Liver (tissue), 9 donors: ENCODE measurements around the gene GPR31. TPM values are rescaled to one million over a fixed set of nuclear protein-coding genes. Genes with fewer than 3 reads are reported as not detected.

ENCODE experiments used
- DNase-seq: peaks from one replicate; pipeline ENCODE4 v3.0.0-alpha.2; 2017; ENCODE audit warnings: low spot score
- H3K27ac ChIP-seq, 2 donors: one replicate each; pipeline ENCODE4 v1.7.0; 2013; ENCODE audit warnings: inconsistent platforms in 2 of 2, low read length in 2 of 2, control low read depth in 1 of 2, low read depth in 1 of 2, mild to moderate bottlenecking in 1 of 2
- H3K27me3 ChIP-seq, 4 donors: one replicate each; pipeline versions ENCODE4 v1.6.1 to v1.7.0; 2013; ENCODE audit warnings: low read length in 3 of 4, inconsistent platforms in 1 of 4, mild to moderate bottlenecking in 1 of 4, moderate library complexity in 1 of 4; ENCODE audit not compliant: control insufficient read depth in 4 of 4, insufficient read depth in 4 of 4
- H3K36me3 ChIP-seq, 4 donors: one replicate each; pipeline versions ENCODE4 v1.6.1 to v1.7.0; 2013; ENCODE audit warnings: low read length in 3 of 4, mild to moderate bottlenecking in 3 of 4, low read depth in 1 of 4, moderate library complexity in 1 of 4; ENCODE audit not compliant: control insufficient read depth in 4 of 4, insufficient read depth in 3 of 4
- H3K4me1 ChIP-seq, 4 donors: one replicate each; pipeline versions ENCODE4 v1.6.1 to v1.7.0; 2013; ENCODE audit warnings: low read length in 3 of 4, mild to moderate bottlenecking in 3 of 4, moderate library complexity in 1 of 4; ENCODE audit not compliant: control insufficient read depth in 4 of 4, insufficient read depth in 4 of 4
- H3K4me3 ChIP-seq, 3 donors: one replicate each; pipeline versions ENCODE4 v1.6.1 to v1.7.0; 2013; ENCODE audit warnings: low read length in 3 of 3, control low read depth in 1 of 3, low read depth in 1 of 3, mild to moderate bottlenecking in 1 of 3
- H3K9ac ChIP-seq, 2 donors: one replicate each; pipeline ENCODE4 v1.7.0; 2013; ENCODE audit warnings: low read length in 2 of 2, mild to moderate bottlenecking in 2 of 2, moderate library complexity in 2 of 2, control low read depth in 1 of 2, low read depth in 1 of 2
- H3K9me3 ChIP-seq, 4 donors: one replicate each; pipeline versions ENCODE4 v1.6.1 to v1.7.0; 2013; ENCODE audit warnings: low read length in 3 of 4; ENCODE audit not compliant: control insufficient read depth in 4 of 4
- EGR1 ChIP-seq, 2 donors: IDR thresholded peaks; 2 replicates each; pipeline ENCODE4 v1.6.1; 2016 to 2018; ENCODE audit warnings: antibody characterized with exemption in 2 of 2, low read depth in 2 of 2
- FOXA2 ChIP-seq: IDR thresholded peaks from 2 replicates; pipeline ENCODE4 v1.6.1; 2016; ENCODE audit warnings: antibody characterized with exemption
- GABPA ChIP-seq, 2 donors: IDR thresholded peaks in 1 of 2; conservative IDR thresholded peaks in 1 of 2; 2 replicates each; pipeline ENCODE4 v1.6.1; 2016; ENCODE audit warnings: antibody characterized with exemption in 2 of 2, mild to moderate bottlenecking in 1 of 2, moderate library complexity in 1 of 2
- HNF4A ChIP-seq, 2 donors: conservative IDR thresholded peaks; 2 replicates each; pipeline ENCODE4 v1.6.1; 2016; ENCODE audit warnings: antibody characterized with exemption in 2 of 2, mild to moderate bottlenecking in 2 of 2
- HNF4G ChIP-seq: IDR thresholded peaks from 2 replicates; pipeline ENCODE4 v1.6.1; 2016; ENCODE audit warnings: antibody characterized with exemption
- NR2F2 ChIP-seq: IDR thresholded peaks from 2 replicates; pipeline ENCODE4 v1.6.1; 2016; ENCODE audit warnings: antibody characterized with exemption
- RAD21 ChIP-seq, 2 donors: IDR thresholded peaks; 2 replicates each; pipeline ENCODE4 v1.6.1; 2016; ENCODE audit warnings: antibody characterized with exemption in 2 of 2, mild to moderate bottlenecking in 2 of 2
- RXRA ChIP-seq, 2 donors: IDR thresholded peaks; 2 replicates each; pipeline ENCODE4 v1.6.1; 2017 to 2018; ENCODE audit warnings: antibody characterized with exemption in 2 of 2, mild to moderate bottlenecking in 1 of 2
- SP1 ChIP-seq: IDR thresholded peaks from 2 replicates; pipeline ENCODE4 v1.6.1; 2018; ENCODE audit warnings: antibody characterized with exemption, mild to moderate bottlenecking
- TAF1 ChIP-seq: conservative IDR thresholded peaks from 2 replicates; pipeline ENCODE4 v1.6.1; 2016; ENCODE audit warnings: antibody characterized with exemption, mild to moderate bottlenecking
- YY1 ChIP-seq: IDR thresholded peaks from 2 replicates; pipeline ENCODE4 v1.6.1; 2016; ENCODE audit warnings: antibody characterized with exemption, mild to moderate bottlenecking
- WGBS: extraction: QIAGEN DNeasy Blood & Tissue Kit; methylation state at CpG from one replicate; pipeline ENCODE4 v1.1.7; 2013; 5-methylcytosine and 5-hydroxymethylcytosine counted together
- polyA plus RNA-seq, 2 donors: library from polyadenylated mRNA; stranded (reverse) in 1 of 2; unstranded in 1 of 2; fragments of 200-250 nt in 1 of 2; fragments of >200 nt in 1 of 2; fragmentation: Nextera tagmentation in 1 of 2; extraction: Ambion mirVana in 1 of 2; gene quantifications; one replicate each; pipeline versions ENCODE4 v1.2.1 to v1.2.3, GENCODE V29; 2013 to 2015
- total RNA-seq, 2 donors: library from RNA; depleted of rRNA; stranded (reverse); fragments of >200 nt; gene quantifications; one replicate each; pipeline ENCODE4 v1.2.3, GENCODE V29; 2014
- TF ChIP-seq, protein P1 (sequence below): IDR thresholded peaks from 2 replicates; pipeline ENCODE4 v1.6.1; 2016; ENCODE audit warnings: antibody characterized with exemption
- TF ChIP-seq, protein P2 (sequence below): IDR thresholded peaks from 2 replicates; pipeline ENCODE4 v1.6.1; 2016; ENCODE audit warnings: antibody characterized with exemption
- TF ChIP-seq, protein P3 (sequence below): fragments of 150-350 bp; IDR thresholded peaks from 2 replicates; pipeline ENCODE4 v1.5.1; 2017; ENCODE audit warnings: improper control_type of control experiment, low read depth, low read length; ENCODE audit not compliant: missing input control
- TF ChIP-seq, protein P4 (sequence below): IDR thresholded peaks from 2 replicates; pipeline ENCODE4 v1.6.1; 2016; ENCODE audit warnings: antibody characterized with exemption
- TF ChIP-seq, protein P5 (sequence below): IDR thresholded peaks from 2 replicates; pipeline ENCODE4 v1.6.1; 2016; ENCODE audit warnings: antibody characterized with exemption, mild to moderate bottlenecking
- donor health status: healthy.
- donor health status: healthy.
- donor health status: healthy.
- donor health status: healthy.
- donor health status: healthy.

GPR31 gene
- total and polyA plus RNA-seq, 4 donors, result not detected

DNA sequence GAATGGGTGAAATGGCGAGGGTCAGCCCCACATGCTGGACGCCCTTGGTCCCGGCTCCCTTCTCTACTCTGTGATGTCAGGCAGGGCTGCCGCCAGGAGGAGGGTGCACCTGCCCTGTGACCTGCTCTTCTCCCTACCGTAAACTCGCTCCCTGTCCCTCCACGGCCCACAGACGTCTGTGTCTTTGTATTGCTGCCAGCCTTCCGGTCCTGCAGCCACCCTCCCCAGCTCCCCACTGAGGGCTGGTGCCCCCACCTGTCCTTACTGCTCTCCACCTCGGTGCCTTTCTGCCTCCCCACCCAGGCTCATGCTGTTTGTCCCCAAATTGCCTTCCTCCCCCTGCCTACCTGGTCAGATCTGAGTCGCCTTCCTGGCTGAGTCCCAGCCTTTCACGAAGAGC is 38.9 kb downstream of the GPR31 start (continued):
- TF ChIP-seq, protein P1, sequence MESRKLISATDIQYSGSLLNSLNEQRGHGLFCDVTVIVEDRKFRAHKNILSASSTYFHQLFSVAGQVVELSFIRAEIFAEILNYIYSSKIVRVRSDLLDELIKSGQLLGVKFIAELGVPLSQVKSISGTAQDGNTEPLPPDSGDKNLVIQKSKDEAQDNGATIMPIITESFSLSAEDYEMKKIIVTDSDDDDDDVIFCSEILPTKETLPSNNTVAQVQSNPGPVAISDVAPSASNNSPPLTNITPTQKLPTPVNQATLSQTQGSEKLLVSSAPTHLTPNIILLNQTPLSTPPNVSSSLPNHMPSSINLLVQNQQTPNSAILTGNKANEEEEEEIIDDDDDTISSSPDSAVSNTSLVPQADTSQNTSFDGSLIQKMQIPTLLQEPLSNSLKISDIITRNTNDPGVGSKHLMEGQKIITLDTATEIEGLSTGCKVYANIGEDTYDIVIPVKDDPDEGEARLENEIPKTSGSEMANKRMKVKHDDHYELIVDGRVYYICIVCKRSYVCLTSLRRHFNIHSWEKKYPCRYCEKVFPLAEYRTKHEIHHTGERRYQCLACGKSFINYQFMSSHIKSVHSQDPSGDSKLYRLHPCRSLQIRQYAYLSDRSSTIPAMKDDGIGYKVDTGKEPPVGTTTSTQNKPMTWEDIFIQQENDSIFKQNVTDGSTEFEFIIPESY, result no peak
- TF ChIP-seq, protein P2, sequence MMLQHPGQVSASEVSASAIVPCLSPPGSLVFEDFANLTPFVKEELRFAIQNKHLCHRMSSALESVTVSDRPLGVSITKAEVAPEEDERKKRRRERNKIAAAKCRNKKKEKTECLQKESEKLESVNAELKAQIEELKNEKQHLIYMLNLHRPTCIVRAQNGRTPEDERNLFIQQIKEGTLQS, result no peak

DNA sequence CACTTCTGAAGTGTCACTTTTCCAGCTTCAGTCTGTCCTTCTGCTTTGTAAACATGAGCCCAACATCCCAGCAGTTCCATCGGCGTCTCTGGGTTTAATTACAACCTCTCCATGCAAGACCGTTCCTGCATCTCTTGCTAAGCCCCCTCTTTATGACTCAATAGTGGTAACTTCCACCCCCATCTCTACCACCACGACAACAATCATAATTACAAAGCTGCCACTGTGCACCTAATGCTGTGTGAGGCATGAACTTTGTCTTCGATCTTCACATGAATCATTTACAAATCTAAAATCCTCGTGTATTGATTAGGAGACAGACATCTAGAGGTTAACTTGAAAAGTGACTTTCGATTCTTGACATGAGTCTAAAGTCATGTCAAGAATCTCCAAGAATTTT is 39.8 kb downstream of the GPR31 start:
- no peak overlapping the region for H3K9ac ChIP-seq
- H3K36me3 ChIP-seq, result no peaks in the 10 kb centered on the region
- no peak for DNase-seq
- 80% methylated on average over 7 of the region's 7 CpGs for WGBS
- H3K27me3 ChIP-seq, result no peaks in the 10 kb centered on the region
- H3K4me3 ChIP-seq, result no peak overlapping the region
- no peaks in the 10 kb centered on the region for H3K9me3 ChIP-seq
- TF ChIP-seq, protein P3, sequence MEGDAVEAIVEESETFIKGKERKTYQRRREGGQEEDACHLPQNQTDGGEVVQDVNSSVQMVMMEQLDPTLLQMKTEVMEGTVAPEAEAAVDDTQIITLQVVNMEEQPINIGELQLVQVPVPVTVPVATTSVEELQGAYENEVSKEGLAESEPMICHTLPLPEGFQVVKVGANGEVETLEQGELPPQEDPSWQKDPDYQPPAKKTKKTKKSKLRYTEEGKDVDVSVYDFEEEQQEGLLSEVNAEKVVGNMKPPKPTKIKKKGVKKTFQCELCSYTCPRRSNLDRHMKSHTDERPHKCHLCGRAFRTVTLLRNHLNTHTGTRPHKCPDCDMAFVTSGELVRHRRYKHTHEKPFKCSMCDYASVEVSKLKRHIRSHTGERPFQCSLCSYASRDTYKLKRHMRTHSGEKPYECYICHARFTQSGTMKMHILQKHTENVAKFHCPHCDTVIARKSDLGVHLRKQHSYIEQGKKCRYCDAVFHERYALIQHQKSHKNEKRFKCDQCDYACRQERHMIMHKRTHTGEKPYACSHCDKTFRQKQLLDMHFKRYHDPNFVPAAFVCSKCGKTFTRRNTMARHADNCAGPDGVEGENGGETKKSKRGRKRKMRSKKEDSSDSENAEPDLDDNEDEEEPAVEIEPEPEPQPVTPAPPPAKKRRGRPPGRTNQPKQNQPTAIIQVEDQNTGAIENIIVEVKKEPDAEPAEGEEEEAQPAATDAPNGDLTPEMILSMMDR, result no peak
- TF ChIP-seq, protein P4, sequence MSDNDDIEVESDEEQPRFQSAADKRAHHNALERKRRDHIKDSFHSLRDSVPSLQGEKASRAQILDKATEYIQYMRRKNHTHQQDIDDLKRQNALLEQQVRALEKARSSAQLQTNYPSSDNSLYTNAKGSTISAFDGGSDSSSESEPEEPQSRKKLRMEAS, result no peak
- TF ChIP-seq, protein P2, result no peak
- TF ChIP-seq EGR1 (IDR thresholded peaks at IDR 0.05; ENCODE audit: low read depth in 2 of 2) (no peak), GABPA (IDR thresholded peaks at IDR 0.05 in 1 of 2, conservative IDR thresholded peaks at IDR 0.05 in 1 of 2) (no peak), HNF4A (conservative IDR thresholded peaks at IDR 0.05) (no peak), YY1 (no peak), TAF1 (no peak), RXRA (IDR thresholded peaks at IDR 0.05) (no peak), RAD21 (IDR thresholded peaks at IDR 0.05) (no peak), NR2F2 (no peak), SP1 (no peak), FOXA2 (no peak), HNF4G (no peak)
- TF ChIP-seq, protein P1, result no peak
- TF ChIP-seq, protein P5, sequence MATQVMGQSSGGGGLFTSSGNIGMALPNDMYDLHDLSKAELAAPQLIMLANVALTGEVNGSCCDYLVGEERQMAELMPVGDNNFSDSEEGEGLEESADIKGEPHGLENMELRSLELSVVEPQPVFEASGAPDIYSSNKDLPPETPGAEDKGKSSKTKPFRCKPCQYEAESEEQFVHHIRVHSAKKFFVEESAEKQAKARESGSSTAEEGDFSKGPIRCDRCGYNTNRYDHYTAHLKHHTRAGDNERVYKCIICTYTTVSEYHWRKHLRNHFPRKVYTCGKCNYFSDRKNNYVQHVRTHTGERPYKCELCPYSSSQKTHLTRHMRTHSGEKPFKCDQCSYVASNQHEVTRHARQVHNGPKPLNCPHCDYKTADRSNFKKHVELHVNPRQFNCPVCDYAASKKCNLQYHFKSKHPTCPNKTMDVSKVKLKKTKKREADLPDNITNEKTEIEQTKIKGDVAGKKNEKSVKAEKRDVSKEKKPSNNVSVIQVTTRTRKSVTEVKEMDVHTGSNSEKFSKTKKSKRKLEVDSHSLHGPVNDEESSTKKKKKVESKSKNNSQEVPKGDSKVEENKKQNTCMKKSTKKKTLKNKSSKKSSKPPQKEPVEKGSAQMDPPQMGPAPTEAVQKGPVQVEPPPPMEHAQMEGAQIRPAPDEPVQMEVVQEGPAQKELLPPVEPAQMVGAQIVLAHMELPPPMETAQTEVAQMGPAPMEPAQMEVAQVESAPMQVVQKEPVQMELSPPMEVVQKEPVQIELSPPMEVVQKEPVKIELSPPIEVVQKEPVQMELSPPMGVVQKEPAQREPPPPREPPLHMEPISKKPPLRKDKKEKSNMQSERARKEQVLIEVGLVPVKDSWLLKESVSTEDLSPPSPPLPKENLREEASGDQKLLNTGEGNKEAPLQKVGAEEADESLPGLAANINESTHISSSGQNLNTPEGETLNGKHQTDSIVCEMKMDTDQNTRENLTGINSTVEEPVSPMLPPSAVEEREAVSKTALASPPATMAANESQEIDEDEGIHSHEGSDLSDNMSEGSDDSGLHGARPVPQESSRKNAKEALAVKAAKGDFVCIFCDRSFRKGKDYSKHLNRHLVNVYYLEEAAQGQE, result no peak
- H3K27ac ChIP-seq, result no peak overlapping the region
- peaks cover 0 to 4% (median 0%) of the 10 kb centered on the region in 4 donors for H3K4me1 ChIP-seq
